Progenitor cell of endocrine pancreas (in vitro differentiated cells): ENCODE data around the gene HTR3E. TPM values are rescaled to one million over a fixed set of nuclear protein-coding genes. Genes with fewer than 3 reads are reported as not detected.
"Not testable (repeated sequence)": the region's sequence is repeated elsewhere in the genome, so short reads cannot be mapped to it uniquely, and the experiment has no call there.

Experiments used
- DNase-seq: peaks from one replicate; pipeline ENCODE4 v3.0.0; 2021; ENCODE audit warnings: low spot score; ENCODE audit not compliant: unreplicated experiment
- H3K27ac Mint-ChIP-seq: 2 replicates; pipeline ENCODE4 v1.8.0; 2021; ENCODE audit warnings: mild to moderate bottlenecking, moderate library complexity, mixed read lengths
- H3K27me3 Mint-ChIP-seq: 2 replicates; pipeline ENCODE4 v1.8.0; 2021; ENCODE audit warnings: mixed read lengths
- H3K36me3 Mint-ChIP-seq: 2 replicates; pipeline ENCODE4 v1.8.0; 2022; ENCODE audit warnings: mixed read lengths; ENCODE audit not compliant: insufficient read depth
- H3K4me1 Mint-ChIP-seq: 2 replicates; pipeline ENCODE4 v1.8.0; 2021; ENCODE audit warnings: low read depth, mixed read lengths
- H3K4me3 Mint-ChIP-seq: 2 replicates; pipeline ENCODE4 v1.8.0; 2021; ENCODE audit warnings: low read depth, mild to moderate bottlenecking, moderate library complexity, mixed read lengths
- H3K9me3 Mint-ChIP-seq: 2 replicates; pipeline ENCODE4 v1.8.0; 2021; ENCODE audit warnings: low read depth, mixed read lengths
- total RNA-seq: library from RNA; stranded (reverse); gene quantifications from 2 replicates; pipeline ENCODE4 v1.2.1, GENCODE V29; 2021
- TF ChIP-seq, protein P1 (sequence below): fragments of 200-600 bp; sonication (generic); IDR thresholded peaks from one replicate; pipeline ENCODE4 v1.5.0; 2021; ENCODE audit warnings: antibody characterized with exemption, mild to moderate bottlenecking; ENCODE audit not compliant: unreplicated experiment

HTR3E gene
- total RNA-seq, 1 donor from 2014 or later, result not detected

DNA sequence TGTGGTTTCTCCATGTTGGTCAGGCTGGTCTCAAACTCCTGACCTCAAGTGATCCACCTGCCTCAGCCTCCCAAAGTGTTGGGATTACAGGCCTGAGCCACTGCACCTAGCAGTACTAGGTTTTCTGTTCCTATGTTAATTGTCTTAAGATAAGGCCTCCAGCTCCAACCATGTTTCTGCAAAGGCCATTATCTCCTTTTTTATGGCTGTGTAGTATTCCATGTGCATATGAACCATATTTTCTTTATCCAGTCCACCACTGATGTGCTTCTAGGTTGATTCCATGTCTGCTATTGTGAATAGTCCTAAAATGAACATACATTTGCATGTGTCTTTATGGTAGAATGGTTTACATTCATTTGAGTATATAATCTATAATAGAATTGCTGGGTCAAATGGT lies 34.2 kb upstream of the HTR3E start:
- no peaks in the 10 kb centered on the region for H3K9me3 Mint-ChIP-seq
- no peak overlapping the region for H3K4me3 Mint-ChIP-seq
- no peaks in the 10 kb centered on the region for H3K36me3 Mint-ChIP-seq
- H3K27me3 Mint-ChIP-seq, result peaks cover 5% of the 10 kb centered on the region
- no peak overlapping the region for H3K27ac Mint-ChIP-seq
- DNase-seq, result no peak
- no peaks in the 10 kb centered on the region for H3K4me1 Mint-ChIP-seq
- TF ChIP-seq, protein P1, sequence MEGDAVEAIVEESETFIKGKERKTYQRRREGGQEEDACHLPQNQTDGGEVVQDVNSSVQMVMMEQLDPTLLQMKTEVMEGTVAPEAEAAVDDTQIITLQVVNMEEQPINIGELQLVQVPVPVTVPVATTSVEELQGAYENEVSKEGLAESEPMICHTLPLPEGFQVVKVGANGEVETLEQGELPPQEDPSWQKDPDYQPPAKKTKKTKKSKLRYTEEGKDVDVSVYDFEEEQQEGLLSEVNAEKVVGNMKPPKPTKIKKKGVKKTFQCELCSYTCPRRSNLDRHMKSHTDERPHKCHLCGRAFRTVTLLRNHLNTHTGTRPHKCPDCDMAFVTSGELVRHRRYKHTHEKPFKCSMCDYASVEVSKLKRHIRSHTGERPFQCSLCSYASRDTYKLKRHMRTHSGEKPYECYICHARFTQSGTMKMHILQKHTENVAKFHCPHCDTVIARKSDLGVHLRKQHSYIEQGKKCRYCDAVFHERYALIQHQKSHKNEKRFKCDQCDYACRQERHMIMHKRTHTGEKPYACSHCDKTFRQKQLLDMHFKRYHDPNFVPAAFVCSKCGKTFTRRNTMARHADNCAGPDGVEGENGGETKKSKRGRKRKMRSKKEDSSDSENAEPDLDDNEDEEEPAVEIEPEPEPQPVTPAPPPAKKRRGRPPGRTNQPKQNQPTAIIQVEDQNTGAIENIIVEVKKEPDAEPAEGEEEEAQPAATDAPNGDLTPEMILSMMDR, result no peak

DNA sequence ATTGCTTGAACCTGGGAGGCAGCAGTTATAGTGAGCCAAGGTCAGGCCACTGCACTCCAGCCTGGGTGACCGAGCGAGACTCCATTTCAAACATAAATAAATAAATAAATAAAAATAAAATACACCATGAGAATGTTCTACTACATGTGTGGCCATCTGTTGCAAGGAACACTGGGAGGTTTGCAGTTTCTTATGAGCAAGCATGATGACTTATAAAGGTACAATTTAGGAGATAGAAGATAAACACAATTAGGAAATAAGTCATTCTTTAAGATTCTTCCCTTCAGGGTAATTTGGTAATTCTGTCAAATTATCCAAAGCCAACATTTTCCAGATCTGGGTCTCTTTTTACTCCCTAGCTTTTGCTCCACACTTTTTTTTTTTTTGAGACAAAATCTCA lies 30.7 kb upstream of the HTR3E start:
- H3K27me3 Mint-ChIP-seq, result peaks cover 6% of the 10 kb centered on the region
- no peak overlapping the region for H3K27ac Mint-ChIP-seq
- TF ChIP-seq, protein P1, result no peak
- peaks cover 8% of the 10 kb centered on the region for H3K9me3 Mint-ChIP-seq
- H3K4me1 Mint-ChIP-seq, result no peaks in the 10 kb centered on the region
- peaks cover 1% of the 10 kb centered on the region for H3K36me3 Mint-ChIP-seq
- no peak for DNase-seq
- no peak overlapping the region for H3K4me3 Mint-ChIP-seq

DNA sequence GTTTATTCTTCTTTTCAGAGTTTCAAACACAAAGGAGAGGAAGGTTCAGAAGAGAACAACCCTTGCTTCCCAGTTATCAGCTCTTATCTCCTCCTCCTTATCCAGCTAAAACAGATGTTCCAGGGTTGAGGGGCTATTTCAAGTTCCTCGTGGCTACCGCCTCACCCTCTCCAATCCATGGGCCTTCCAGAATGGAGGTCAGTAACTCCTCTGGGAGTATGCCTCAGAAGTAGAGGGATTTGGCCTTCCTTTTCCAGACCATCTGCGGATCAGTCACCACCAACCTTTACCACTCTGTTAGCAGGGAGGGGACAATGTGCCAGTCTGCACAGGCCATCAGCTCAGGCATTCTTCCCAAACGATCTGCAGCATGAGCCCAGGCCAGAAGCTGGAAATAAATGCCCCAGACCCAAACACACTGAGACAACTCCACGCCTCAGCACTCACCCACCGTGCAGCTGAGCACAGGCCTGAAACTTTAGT lies 29.2 kb upstream of the HTR3E start:
- Mint-ChIP-seq H3K4me1 (no peaks in the 10 kb centered on the region), H3K4me3 (no peak overlapping the region), H3K36me3 (peaks cover 1% of the 10 kb centered on the region), H3K27me3 (peaks cover 6% of the 10 kb centered on the region), H3K27ac (no peak overlapping the region), H3K9me3 (peaks cover 8% of the 10 kb centered on the region)
- TF ChIP-seq, protein P1, result no peak
- no peak for DNase-seq

DNA sequence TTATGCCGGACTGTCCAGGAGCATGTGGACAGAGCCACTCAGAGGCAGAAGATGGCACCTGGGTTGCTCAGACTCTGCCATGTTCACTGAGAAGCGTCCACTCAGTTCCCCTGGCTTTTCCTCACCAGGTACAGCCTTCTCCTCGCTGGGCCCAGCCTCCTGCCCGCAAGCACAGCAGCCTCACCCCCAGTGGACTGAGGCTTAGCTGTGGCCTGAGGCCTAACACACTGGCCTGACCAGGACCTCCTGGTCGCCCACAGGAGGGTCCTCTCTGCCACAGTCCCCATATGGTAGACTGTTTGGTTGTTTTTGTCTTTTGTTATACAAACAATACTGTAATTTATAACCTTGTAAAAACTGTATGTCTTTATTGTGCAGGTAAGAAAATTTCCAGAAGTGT lies 28.5 kb upstream of the HTR3E start:
- peaks cover 1% of the 10 kb centered on the region for H3K36me3 Mint-ChIP-seq
- peaks cover 8% of the 10 kb centered on the region for H3K9me3 Mint-ChIP-seq
- TF ChIP-seq, protein P1, result no peak
- no peak overlapping the region for H3K27ac Mint-ChIP-seq
- no peaks in the 10 kb centered on the region for H3K4me1 Mint-ChIP-seq
- no peak overlapping the region for H3K4me3 Mint-ChIP-seq
- peaks cover 6% of the 10 kb centered on the region for H3K27me3 Mint-ChIP-seq
- DNase-seq, result no peak

DNA sequence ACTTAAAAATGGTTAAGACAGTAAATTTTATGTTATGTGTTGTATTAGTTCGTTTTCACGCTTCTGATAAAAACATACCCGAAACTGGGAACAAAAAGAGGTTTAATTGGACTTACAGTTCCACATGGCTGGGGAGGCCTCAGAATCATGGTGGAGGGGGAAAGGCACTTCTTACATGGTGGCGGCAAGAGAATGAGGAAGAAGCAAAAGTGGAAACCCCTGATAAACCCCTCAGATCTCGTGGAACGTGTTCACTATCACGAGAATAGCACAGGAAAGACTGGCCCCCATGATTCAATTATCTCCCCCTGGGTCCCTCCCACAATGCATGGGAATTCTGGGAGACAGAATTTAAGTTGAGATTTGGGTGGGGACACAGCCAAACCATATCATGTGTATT lies 25.7 kb upstream of the HTR3E start:
- DNase-seq, result not testable (repeated sequence)
- peaks cover 20% of the 10 kb centered on the region for H3K27me3 Mint-ChIP-seq

DNA sequence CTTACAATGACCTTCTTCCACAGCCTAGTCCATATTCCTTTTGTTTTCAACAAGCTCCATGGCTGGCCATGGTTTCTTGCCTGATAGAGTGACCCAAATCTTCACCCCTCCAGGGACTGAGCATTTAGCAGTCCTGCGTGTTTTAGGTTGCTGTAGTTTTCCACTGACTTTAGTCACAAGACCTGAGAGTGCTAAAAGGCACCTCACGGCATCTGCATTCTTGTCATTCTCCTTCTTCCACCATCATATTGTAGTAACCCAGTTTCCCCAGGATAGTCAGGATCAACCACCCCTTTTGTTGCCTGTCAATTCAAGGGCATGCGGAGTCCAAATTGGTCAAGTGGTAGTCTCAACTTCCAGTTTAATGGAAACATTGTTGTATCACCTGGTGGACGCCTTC lies 23.2 kb upstream of the HTR3E start:
- no peak overlapping the region for H3K4me3 Mint-ChIP-seq
- TF ChIP-seq, protein P1, result no peak
- no peak for DNase-seq
- peaks cover 8% of the 10 kb centered on the region for H3K9me3 Mint-ChIP-seq
- peaks cover 1% of the 10 kb centered on the region for H3K36me3 Mint-ChIP-seq
- no peaks in the 10 kb centered on the region for H3K4me1 Mint-ChIP-seq
- peaks cover 33% of the 10 kb centered on the region for H3K27me3 Mint-ChIP-seq
- H3K27ac Mint-ChIP-seq, result no peak overlapping the region

More for the DNA sequence above, 25.7 kb upstream of the HTR3E start:
- H3K9me3 Mint-ChIP-seq, H3K4me1 Mint-ChIP-seq, H3K4me3 Mint-ChIP-seq, H3K36me3 Mint-ChIP-seq: not testable (repeated sequence)
- H3K27ac Mint-ChIP-seq, result peak overlapping the region; percentile 70
